Measurements from ENCODE around the gene INSRR.

DNA sequence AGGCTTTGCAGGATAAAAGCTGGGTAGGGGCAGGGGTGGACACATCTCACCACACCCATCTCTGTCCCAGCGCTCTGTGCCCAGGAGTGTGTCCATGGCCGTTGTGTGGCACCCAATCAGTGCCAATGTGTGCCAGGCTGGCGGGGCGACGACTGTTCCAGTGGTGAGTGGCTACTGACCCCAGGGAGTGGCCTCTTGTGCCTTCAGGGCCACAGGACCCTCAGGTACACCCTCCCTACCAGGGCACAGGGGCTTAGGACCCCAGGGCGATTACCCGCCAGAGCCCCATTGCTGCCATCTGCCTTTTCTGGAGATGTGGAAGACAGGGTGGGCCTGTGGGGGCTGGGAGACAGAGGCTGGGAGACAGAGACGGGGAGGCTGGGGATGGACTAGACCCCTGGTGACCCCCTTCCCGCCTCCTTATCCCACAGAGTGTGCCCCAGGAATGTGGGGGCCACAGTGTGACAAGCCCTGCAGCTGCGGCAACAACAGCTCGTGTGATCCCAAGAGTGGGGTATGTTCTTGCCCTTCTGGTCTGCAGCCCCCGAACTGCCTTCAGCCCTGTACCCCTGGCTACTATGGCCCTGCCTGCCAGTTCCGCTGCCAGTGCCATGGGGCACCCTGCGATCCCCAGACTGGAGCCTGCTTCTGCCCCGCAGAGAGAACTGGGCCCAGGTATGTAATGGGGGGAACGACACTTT lies 47.4 kb upstream of the INSRR start:
- TF ChIP-seq TAF1 (conservative IDR thresholded peaks at IDR 0.05): no peak
- TF ChIP-seq, protein P1, sequence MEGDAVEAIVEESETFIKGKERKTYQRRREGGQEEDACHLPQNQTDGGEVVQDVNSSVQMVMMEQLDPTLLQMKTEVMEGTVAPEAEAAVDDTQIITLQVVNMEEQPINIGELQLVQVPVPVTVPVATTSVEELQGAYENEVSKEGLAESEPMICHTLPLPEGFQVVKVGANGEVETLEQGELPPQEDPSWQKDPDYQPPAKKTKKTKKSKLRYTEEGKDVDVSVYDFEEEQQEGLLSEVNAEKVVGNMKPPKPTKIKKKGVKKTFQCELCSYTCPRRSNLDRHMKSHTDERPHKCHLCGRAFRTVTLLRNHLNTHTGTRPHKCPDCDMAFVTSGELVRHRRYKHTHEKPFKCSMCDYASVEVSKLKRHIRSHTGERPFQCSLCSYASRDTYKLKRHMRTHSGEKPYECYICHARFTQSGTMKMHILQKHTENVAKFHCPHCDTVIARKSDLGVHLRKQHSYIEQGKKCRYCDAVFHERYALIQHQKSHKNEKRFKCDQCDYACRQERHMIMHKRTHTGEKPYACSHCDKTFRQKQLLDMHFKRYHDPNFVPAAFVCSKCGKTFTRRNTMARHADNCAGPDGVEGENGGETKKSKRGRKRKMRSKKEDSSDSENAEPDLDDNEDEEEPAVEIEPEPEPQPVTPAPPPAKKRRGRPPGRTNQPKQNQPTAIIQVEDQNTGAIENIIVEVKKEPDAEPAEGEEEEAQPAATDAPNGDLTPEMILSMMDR (IDR thresholded peaks at IDR 0.05; ENCODE audit: low read depth, low read length, missing input control): no peak
- TF ChIP-seq, protein P2, sequence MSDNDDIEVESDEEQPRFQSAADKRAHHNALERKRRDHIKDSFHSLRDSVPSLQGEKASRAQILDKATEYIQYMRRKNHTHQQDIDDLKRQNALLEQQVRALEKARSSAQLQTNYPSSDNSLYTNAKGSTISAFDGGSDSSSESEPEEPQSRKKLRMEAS (IDR thresholded peaks at IDR 0.05): no peak
- no peak for TF ChIP-seq RXRA (IDR thresholded peaks at IDR 0.05)
- no peak for TF ChIP-seq JUND (IDR thresholded peaks at IDR 0.05)
- no peak for TF ChIP-seq YY1 (IDR thresholded peaks at IDR 0.05)
- TF ChIP-seq SP1 (IDR thresholded peaks at IDR 0.05): no peak
- TF ChIP-seq RAD21 (IDR thresholded peaks at IDR 0.05): no peak
- TF ChIP-seq EGR1 (IDR thresholded peaks at IDR 0.05; ENCODE audit: low read depth in 2 of 2): no peak
- TF ChIP-seq, protein P3, sequence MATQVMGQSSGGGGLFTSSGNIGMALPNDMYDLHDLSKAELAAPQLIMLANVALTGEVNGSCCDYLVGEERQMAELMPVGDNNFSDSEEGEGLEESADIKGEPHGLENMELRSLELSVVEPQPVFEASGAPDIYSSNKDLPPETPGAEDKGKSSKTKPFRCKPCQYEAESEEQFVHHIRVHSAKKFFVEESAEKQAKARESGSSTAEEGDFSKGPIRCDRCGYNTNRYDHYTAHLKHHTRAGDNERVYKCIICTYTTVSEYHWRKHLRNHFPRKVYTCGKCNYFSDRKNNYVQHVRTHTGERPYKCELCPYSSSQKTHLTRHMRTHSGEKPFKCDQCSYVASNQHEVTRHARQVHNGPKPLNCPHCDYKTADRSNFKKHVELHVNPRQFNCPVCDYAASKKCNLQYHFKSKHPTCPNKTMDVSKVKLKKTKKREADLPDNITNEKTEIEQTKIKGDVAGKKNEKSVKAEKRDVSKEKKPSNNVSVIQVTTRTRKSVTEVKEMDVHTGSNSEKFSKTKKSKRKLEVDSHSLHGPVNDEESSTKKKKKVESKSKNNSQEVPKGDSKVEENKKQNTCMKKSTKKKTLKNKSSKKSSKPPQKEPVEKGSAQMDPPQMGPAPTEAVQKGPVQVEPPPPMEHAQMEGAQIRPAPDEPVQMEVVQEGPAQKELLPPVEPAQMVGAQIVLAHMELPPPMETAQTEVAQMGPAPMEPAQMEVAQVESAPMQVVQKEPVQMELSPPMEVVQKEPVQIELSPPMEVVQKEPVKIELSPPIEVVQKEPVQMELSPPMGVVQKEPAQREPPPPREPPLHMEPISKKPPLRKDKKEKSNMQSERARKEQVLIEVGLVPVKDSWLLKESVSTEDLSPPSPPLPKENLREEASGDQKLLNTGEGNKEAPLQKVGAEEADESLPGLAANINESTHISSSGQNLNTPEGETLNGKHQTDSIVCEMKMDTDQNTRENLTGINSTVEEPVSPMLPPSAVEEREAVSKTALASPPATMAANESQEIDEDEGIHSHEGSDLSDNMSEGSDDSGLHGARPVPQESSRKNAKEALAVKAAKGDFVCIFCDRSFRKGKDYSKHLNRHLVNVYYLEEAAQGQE (IDR thresholded peaks at IDR 0.05): no peak
- TF ChIP-seq FOXA1 (IDR thresholded peaks at IDR 0.05): no peak
- no peak for TF ChIP-seq GABPA (IDR thresholded peaks at IDR 0.05 in 1 of 2, conservative IDR thresholded peaks at IDR 0.05 in 1 of 2)
- TF ChIP-seq, protein P4, sequence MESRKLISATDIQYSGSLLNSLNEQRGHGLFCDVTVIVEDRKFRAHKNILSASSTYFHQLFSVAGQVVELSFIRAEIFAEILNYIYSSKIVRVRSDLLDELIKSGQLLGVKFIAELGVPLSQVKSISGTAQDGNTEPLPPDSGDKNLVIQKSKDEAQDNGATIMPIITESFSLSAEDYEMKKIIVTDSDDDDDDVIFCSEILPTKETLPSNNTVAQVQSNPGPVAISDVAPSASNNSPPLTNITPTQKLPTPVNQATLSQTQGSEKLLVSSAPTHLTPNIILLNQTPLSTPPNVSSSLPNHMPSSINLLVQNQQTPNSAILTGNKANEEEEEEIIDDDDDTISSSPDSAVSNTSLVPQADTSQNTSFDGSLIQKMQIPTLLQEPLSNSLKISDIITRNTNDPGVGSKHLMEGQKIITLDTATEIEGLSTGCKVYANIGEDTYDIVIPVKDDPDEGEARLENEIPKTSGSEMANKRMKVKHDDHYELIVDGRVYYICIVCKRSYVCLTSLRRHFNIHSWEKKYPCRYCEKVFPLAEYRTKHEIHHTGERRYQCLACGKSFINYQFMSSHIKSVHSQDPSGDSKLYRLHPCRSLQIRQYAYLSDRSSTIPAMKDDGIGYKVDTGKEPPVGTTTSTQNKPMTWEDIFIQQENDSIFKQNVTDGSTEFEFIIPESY (IDR thresholded peaks at IDR 0.05): no peak
- TF ChIP-seq, protein P5, sequence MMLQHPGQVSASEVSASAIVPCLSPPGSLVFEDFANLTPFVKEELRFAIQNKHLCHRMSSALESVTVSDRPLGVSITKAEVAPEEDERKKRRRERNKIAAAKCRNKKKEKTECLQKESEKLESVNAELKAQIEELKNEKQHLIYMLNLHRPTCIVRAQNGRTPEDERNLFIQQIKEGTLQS (IDR thresholded peaks at IDR 0.05): no peak
